GM19099 (cell line): ENCODE measurements around the gene HOXC10.

Experiments
- POLR2A ChIP-seq: IDR thresholded peaks from 3 replicates; pipeline ENCODE4 v1.6.1; 2011; ENCODE audit warnings: low read depth; ENCODE audit not compliant: insufficient read length; ENCODE audit errors: extremely low read depth

HOXC10 gene

DNA sequence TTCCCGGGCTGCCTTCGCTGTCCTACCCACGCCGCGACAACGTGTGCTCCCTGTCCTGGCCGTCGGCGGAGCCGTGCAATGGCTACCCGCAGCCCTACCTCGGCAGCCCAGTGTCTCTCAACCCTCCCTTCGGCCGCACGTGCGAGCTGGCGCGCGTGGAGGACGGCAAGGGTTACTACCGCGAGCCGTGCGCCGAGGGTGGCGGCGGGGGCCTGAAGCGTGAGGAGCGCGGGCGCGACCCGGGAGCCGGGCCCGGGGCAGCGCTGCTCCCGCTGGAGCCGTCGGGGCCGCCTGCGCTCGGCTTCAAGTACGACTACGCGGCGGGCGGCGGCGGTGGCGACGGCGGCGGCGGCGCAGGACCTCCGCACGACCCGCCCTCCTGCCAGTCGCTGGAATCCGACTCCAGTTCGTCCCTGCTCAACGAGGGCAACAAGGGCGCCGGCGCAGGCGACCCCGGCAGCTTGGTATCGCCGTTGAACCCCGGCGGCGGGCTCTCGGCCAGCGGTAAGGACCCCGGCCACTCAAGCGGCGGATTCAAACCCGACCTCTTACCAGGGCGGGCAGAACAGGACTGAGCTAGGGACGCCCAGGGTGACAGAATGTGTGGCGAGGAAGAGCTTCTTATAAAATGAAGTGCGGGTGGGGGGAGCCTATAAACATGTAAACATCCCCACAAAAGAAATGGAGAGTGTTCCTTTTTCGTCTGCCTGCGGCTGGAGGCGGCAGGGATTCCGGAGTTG is 29.7 kb upstream of the HOXC10 start:
- no peak for TF ChIP-seq POLR2A

DNA sequence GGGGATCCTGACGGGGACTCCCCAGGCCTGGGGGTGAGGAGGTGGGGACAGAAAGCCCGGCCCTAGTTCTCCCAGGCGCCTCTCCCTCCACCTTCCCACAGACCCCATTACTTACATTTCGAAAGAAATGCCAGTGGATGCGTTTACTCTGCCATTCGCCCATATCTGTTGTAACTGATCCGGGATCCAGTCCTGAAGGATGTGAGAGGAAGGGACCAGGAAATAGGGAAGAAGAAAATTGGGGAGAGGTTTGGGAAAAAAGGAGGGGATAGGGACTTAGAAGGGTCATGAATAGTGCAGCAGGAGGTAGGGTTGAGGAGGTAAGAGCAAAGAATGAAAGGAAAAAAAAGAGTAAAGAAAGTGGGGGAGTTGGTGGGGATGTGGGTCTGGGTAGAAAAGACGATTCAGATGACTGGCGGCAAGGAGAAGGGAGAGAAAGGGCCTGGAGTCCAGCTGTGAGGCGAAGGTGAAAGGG is 29.1 kb upstream of the HOXC10 start:
- no peak for TF ChIP-seq POLR2A

DNA sequence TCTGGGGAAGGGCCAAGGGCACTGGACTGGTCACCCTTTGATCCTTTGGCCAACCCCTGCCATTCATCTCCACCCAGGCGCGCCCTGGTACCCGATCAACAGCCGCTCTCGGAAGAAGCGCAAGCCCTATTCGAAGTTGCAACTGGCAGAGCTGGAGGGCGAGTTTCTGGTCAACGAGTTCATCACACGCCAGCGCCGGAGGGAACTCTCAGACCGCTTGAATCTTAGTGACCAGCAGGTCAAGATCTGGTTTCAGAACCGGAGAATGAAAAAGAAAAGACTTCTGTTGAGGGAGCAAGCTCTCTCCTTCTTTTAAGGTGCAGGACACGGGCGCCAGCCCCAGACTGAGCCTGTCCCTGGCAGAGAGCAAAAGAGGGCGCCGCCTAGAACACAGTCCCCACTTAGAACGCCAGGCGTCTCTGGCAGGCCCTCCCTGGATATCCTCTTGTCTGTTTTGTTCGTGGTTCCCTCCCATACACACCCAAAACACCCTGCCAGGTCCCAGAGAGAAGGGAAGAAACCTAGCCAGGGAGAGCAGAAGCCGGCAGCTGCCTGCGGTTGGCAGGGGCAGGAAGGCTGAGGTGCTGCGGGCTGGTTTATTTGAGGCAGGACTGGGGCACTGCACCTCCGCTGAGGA is 28.6 kb upstream of the HOXC10 start:
- no peak for TF ChIP-seq POLR2A

DNA sequence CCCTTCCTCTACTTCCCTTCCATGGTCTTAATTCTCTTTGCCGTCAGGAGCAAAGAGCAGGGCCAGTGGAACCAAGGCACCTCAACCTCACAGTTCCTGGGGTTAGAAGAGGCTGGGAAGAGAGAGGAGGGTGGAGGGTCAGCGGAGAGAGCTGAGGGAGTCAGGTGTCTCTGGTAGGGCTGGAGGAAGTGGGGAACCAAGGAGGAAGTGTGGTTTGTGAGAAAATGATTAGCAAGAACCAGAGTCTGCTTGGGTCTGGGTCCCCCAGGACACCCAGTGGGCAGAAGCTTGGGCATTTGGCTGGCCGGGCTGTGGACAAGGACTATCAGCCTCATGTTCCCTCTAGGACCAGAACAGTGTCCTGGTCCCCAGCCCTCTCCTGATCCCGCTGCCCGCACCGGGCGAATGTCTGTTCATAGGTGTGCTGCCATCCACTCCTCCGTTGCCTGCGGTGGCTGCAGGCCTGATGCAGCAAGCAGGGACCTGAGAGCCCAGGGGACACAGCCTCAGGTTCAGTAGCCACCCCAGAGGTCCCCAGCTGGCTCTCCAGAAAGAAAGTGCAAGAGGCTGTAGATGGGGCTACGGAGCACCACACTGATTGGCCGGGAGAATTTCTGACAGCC is 27.9 kb upstream of the HOXC10 start:
- no peak for TF ChIP-seq POLR2A

DNA sequence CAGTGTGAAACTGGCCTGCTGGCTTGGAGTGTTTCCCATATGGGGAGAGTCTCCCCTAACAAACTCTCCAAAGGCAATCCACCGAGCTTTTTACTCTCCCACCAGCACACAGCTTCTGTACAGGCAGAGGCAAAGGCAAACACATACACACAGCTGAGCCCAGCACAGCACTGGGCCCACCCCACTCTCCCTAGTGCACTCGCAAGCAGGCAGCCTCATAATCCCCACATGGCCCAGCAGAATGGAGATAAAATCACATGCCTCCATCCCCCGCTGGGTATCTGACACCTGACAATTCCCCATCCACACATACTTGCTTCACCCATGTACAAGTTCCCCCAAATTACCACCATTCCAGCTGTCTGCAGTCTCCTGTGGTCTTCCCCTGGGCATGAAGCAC is 26.8 kb upstream of the HOXC10 start:
- TF ChIP-seq POLR2A: no peak

DNA sequence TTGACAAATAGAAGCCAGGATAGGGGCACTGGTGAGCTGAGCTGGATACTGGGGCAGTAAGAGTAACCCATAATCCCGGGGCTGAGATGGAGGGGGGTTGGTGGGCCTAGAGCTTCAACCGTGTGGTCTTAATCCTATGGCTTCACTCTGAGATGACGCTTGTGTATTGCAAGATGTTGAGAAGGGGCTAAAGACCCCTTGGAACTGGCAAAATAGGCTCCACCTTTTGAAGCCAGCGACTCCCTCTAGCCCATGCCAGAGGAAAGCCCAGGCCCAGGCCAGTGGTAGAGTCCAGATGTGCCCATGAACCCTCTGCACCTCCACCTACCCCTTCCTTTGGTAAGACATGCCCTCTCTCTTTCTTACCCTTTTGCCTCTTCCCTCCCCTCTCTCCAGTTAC is 25.6 kb upstream of the HOXC10 start:
- no peak for TF ChIP-seq POLR2A

DNA sequence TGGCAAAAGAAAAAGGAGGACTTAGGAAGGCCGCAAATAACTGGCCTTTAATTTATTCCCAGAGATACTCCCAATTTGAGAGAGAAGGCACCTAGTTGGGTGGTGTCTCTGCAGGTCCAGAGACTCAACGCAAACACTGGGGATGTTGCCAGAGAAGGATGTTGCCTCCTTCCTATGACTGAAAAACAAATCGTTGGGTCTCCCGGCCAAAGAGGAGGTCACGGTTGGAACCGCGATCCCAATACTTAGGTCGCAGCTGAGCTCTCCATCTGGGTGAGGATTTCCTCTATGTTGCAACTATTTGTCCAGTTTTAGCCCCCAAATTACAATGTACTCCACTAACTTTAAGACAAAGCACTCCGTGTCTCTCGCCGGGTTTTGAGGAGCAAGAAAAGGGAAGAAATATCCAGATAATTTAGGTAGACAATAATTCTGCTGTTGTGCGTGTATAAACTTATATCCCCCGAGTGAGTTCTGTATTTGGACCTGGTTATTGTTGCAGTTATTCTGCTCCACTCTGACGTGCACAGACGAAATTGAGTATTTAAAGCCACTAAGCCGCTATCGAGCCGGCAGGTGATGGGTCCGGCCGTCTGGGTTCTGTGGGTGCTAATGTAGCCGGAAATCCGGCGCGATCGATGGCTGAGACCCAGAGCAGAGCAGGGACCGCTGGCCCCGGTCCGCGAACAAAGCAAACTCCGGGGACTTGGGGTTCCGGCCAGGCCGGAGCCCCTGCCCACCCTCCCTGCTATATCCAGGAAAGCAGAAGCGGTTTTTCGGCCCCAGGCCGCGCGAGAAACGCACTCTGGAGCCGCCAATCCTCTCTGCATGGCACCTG is 24.5 kb upstream of the HOXC10 start:
- no peak for TF ChIP-seq POLR2A

DNA sequence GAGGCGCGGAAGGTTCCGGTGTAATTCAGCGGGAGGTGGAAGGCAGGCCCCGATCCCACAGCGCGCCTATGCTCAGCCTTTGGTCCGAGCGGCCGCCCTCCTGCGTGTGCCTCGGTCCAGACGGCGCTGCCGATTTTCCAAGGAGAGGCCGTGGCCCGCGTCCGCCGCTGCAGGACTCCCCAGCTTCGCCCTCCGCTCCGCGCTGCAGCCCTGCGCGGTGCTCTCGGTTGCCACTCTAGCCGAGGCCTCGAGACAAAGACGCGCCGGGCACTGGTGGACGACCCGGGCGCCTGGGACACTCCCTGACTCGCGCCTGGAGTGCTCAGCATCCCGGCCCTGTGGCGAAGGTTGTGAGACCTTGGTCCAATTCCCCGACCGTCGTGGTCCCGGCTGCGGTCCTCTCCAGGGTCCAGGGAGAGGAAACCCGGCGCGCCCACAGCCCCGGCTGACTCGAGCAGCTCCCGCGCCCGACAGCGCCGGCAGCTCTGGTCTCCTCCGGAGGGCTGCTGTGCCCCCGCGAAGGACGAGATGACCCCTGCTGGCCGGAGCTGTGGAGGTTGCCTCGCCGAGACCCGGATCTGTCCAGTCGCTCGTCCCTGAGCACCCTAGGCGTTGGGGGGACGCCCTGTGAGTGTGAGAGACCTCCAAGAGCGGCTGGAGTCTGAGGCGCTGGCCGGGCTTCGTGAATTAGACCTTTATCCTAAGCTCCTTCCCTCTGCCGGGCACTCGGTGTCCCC is 23.8 kb upstream of the HOXC10 start:
- TF ChIP-seq POLR2A: no peak

DNA sequence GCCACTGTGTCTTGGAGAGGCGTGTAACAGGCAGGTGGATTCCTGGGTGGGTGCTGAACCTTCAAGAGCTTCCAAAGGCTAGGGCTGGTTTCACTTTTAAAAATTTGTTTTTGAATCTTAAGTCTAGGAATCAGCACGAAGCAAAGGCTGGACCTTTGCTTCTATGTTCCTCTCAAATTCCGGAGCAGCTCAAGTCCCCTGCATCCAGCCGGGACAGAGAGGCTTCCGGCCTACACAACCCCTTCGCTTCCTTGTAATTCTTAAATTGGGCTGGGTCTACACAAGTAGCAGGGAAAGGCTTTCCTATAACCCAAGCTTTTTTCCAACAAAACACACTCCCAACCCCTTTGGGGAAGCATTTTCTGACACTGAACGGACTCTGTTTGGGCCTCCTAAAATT is 21.9 kb upstream of the HOXC10 start:
- no peak for TF ChIP-seq POLR2A

DNA sequence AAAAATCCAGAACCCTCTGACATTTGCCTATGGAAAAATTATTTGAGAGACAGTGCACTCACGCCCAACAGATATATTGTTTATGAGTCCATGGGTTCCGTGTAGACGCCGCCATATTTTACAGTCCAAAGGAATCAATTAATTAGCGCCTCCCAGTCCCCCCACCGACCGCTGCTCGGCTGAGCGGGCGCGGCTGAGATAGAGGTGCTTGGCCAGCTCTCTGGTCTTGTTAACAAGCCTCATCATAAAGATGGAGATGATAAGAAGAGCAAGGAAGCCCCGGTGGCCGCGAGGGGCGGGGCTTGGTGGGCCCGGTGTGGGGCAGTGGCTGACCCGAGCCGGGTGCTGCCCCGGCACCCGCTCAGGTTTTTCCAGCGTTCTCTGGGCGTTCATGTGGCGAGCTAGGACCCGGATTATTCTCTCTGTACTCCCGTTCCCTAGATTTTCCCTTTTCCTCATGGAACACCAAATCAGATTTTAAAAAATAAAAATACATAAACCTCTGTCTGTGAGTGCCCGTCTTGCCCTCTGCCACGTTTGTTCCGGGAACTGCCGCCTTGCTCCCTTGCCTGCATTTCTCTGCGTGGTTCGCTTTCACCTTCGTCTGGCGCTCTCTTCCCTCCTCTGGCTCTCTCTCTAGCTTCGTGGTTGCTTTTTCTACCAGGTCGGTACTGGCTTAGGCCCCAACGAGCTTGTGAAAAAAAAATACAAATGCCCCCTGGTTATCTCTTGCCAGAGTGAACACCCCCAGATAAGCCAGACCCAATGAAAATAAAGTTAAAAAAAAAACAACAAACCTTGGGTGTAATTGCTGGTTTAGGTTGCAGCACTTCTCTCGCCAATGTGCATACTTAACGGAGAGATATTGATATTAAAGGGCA is 21.3 kb upstream of the HOXC10 start:
- no peak for TF ChIP-seq POLR2A

DNA sequence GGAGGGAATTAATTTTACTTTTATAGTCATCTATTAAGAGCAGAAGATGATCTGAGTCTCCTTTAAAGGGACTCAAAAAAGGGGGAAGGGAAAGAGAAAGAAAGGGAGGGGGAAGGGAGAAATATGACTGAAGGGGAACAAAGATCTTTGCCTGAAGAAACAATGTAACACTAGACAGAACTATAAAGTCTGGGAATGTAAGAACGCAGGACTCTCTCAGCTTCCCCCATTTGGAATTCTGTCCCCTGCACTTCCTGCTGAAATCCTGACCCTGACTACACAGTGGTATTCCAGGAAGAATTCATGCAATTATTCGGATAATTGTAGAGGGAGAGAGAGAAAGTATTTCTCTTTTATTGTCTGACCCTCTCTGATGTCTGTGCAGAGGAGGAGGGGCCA is 20.6 kb upstream of the HOXC10 start:
- no peak for TF ChIP-seq POLR2A

DNA sequence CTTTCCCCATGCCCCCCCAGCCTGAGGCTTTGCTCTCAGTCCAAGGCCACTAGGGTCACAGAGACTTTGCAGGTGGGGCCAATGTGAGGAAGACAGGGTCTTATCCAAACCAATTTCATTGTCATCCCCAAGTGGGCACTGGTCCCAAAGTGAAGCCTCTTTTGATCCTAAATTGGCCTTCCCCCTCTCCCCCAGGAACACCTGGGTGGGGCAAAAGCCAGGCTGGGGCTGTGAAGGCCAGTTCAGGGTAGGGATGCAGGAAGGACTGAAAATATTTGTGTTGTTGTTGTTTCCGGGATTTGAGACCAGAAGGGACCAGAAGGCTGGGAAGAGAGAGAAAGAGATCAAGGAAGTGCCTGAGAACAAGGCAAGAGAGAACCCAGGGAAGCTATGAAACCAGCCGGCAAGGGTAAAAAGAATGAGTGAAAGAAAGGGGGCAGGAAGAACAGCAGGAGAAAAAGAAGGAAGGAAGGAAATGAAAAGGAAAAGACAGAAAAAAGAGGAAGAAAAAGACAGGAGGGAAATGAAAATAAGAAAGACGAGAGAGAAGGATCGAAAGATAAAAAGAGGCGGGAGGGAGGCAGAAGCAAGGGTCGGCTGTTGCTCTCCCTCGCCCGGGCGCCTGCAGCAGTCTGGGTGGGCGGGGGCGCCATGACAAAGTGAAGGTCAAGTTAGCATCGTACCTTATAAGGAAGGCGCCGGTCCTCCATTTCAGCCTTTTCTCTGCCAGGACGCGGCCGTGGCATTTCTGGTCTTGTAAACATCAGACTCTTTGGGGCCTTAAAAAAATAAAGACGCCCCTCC is 19.5 kb upstream of the HOXC10 start:
- TF ChIP-seq POLR2A: no peak

DNA sequence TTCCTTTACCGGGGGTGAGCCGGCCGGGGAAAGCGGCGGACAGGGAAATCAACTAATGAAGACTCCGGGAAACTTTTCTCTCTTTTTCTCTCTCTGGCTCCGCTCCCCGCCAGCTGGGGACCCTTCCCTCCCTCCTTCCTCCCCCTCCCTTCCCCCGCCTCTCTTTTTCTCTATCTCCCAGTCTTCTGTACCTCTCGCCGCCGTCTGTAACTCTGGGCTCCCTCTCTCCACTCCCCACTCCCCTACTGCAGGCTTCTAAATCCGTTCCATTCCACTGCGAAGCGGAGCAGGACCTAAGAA is 18.9 kb upstream of the HOXC10 start:
- no peak for TF ChIP-seq POLR2A

DNA sequence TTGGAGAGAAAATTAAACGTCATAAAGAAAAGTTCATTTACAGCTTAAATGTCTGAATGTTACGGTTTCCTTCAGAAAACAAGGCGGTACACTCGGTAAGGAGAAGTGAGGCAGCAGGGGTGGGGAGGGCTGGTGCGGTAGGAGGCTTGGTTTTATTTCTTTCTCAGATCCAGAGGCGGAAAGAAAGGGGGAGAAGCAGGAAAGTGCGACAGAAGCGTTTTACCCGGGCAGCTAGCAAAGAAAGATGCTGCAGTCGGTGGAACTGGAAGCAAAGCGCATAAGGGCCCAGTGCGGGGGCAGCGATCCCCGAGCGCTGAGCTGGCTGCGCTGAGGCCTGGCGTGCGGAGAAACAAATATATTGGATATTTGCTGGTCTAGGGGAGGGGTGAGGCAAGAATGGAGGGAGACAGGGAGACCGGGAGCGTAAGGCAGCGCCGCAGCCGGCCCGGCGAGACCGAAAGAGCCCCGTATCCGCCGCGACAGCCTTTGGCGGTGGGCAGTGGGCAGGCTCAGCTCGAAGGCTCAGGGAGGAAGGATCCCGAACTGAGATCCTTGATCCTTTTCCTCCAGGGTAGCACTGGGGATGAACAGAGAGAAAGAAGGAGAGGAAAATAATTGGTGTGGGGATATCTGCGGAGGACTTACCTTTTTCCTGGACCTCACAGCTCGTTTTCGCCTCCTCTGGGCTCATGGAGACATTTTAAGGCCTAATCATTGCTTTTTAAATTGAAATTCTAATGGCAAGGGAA is 18.4 kb upstream of the HOXC10 start:
- TF ChIP-seq POLR2A: no peak
